OCI-LY7 (cell line): ENCODE data around the gene PPP2R2B.

Experiments
- EZH2phosphoT487 ChIP-seq: fragments of 200-600 bp; sonication (generic); IDR thresholded peaks from 2 replicates; pipeline ENCODE4 v1.6.1; 2018; ENCODE audit warnings: low read depth, borderline replicate concordance, mild to moderate bottlenecking, mixed run types, antibody characterized with exemption, low read length, moderate library complexity, mixed read lengths
- TF ChIP-seq, protein P1 (sequence below): fragments of 200-600 bp; sonication (generic); conservative IDR thresholded peaks from 2 replicates; pipeline ENCODE4 v1.5.1; 2014; ENCODE audit warnings: mild to moderate bottlenecking, antibody characterized with exemption, low read length, moderate library complexity, mixed read lengths

DNA sequence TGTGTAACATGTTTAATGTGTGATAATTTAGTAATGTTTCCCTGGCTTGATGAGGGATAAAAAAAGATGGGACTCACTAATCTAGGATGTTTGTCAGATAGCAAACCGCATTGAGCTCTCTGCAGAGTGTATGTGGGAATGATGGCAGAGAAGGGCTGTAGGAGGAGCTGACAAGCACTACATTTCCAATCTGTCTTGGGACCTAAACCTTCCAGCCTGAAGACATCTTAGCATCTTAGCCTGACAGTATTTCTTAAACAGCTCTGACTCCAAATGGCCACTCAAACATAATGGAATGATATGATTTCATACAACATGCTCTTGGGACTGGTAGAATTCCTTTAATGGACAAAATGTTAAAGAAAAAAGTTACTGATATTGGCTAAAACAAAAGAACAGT, 116.7 kb downstream of the PPP2R2B start:
- TF ChIP-seq, protein P1, sequence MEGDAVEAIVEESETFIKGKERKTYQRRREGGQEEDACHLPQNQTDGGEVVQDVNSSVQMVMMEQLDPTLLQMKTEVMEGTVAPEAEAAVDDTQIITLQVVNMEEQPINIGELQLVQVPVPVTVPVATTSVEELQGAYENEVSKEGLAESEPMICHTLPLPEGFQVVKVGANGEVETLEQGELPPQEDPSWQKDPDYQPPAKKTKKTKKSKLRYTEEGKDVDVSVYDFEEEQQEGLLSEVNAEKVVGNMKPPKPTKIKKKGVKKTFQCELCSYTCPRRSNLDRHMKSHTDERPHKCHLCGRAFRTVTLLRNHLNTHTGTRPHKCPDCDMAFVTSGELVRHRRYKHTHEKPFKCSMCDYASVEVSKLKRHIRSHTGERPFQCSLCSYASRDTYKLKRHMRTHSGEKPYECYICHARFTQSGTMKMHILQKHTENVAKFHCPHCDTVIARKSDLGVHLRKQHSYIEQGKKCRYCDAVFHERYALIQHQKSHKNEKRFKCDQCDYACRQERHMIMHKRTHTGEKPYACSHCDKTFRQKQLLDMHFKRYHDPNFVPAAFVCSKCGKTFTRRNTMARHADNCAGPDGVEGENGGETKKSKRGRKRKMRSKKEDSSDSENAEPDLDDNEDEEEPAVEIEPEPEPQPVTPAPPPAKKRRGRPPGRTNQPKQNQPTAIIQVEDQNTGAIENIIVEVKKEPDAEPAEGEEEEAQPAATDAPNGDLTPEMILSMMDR, result no peak
- no peak for TF ChIP-seq EZH2phosphoT487
